Measurements from ENCODE around the gene PCBP3.

PCBP3 gene

GRCh38 chr21:45769896-45770295 lies 126.4 kb downstream of the PCBP3 start:
- Histone ChIP-seq H3K27ac (ENCODE audit: low read length) (no peak overlapping the region), H3K4me3 (ENCODE audit: low read length) (no peak overlapping the region), H3K9ac (ENCODE audit: low read depth, low read length) (no peak overlapping the region), H3K27me3 (ENCODE audit: insufficient read depth, low read length) (no peaks in the 10 kb centered on the region), H3K4me1 (ENCODE audit: insufficient read depth, low read length) (no peaks in the 10 kb centered on the region), H3K9me3 (ENCODE audit: insufficient read depth, low read depth, low read length) (no peaks in the 10 kb centered on the region), H3K36me3 (ENCODE audit: insufficient read depth, low read depth, low read length) (no peaks in the 10 kb centered on the region)

GRCh38 chr21:45772180-45772579 lies 128.7 kb downstream of the PCBP3 start:
- Histone ChIP-seq H3K9me3 (ENCODE audit: insufficient read depth, low read depth, low read length) (no peaks in the 10 kb centered on the region), H3K27ac (ENCODE audit: low read length) (no peak overlapping the region), H3K4me3 (ENCODE audit: low read length) (no peak overlapping the region), H3K27me3 (ENCODE audit: insufficient read depth, low read length) (no peaks in the 10 kb centered on the region), H3K4me1 (ENCODE audit: insufficient read depth, low read length) (no peaks in the 10 kb centered on the region), H3K9ac (ENCODE audit: low read depth, low read length) (no peak overlapping the region), H3K36me3 (ENCODE audit: insufficient read depth, low read depth, low read length) (no peaks in the 10 kb centered on the region)

- H3K4me1 ChIP-seq (ENCODE audit: insufficient read depth, low read length) = no peaks in the 10 kb centered on the region
- no peak overlapping the region for H3K27ac ChIP-seq (ENCODE audit: low read length)
- H3K27me3 ChIP-seq (ENCODE audit: insufficient read depth, low read length) = no peaks in the 10 kb centered on the region
- H3K9ac ChIP-seq (ENCODE audit: low read depth, low read length) = no peak overlapping the region
- H3K36me3 ChIP-seq (ENCODE audit: insufficient read depth, low read depth, low read length) = no peaks in the 10 kb centered on the region
- no peak overlapping the region for H3K4me3 ChIP-seq (ENCODE audit: low read length)
- peaks cover 4% of the 10 kb centered on the region; the same call in 1 of the 2 replicates for H3K9me3 ChIP-seq (ENCODE audit: insufficient read depth, low read depth, low read length)
Measured at GRCh38 chr21:45774291-45774690, 130.8 kb downstream of the PCBP3 start.

- Histone ChIP-seq H3K4me3 (ENCODE audit: low read length) (no peak overlapping the region), H3K9me3 (ENCODE audit: insufficient read depth, low read depth, low read length) (peaks cover 4% of the 10 kb centered on the region; the same call in 1 of the 2 replicates), H3K4me1 (ENCODE audit: insufficient read depth, low read length) (no peaks in the 10 kb centered on the region), H3K27ac (ENCODE audit: low read length) (no peak overlapping the region), H3K9ac (ENCODE audit: low read depth, low read length) (no peak overlapping the region), H3K36me3 (ENCODE audit: insufficient read depth, low read depth, low read length) (no peaks in the 10 kb centered on the region), H3K27me3 (ENCODE audit: insufficient read depth, low read length) (no peaks in the 10 kb centered on the region)
Measured at GRCh38 chr21:45776971-45777370, 133.4 kb downstream of the PCBP3 start.

- Histone ChIP-seq H3K9me3 (ENCODE audit: insufficient read depth, low read depth, low read length) (peaks cover 4% of the 10 kb centered on the region; the same call in 1 of the 2 replicates), H3K4me3 (ENCODE audit: low read length) (no peak overlapping the region), H3K27ac (ENCODE audit: low read length) (no peak overlapping the region), H3K4me1 (ENCODE audit: insufficient read depth, low read length) (no peaks in the 10 kb centered on the region), H3K27me3 (ENCODE audit: insufficient read depth, low read length) (no peaks in the 10 kb centered on the region), H3K36me3 (ENCODE audit: insufficient read depth, low read depth, low read length) (no peaks in the 10 kb centered on the region), H3K9ac (ENCODE audit: low read depth, low read length) (no peak overlapping the region)
Measured at GRCh38 chr21:45778686-45779085, 135.2 kb downstream of the PCBP3 start.

- H3K9ac ChIP-seq (ENCODE audit: low read depth, low read length) = no peak overlapping the region
- no peaks in the 10 kb centered on the region for H3K27me3 ChIP-seq (ENCODE audit: insufficient read depth, low read length)
- H3K27ac ChIP-seq (ENCODE audit: low read length) = no peak overlapping the region
- H3K4me3 ChIP-seq (ENCODE audit: low read length) = no peak overlapping the region
- peaks cover 4% of the 10 kb centered on the region; the same call in 1 of the 2 replicates for H3K9me3 ChIP-seq (ENCODE audit: insufficient read depth, low read depth, low read length)
- H3K4me1 ChIP-seq (ENCODE audit: insufficient read depth, low read length) = no peaks in the 10 kb centered on the region
- no peaks in the 10 kb centered on the region for H3K36me3 ChIP-seq (ENCODE audit: insufficient read depth, low read depth, low read length)
Measured at GRCh38 chr21:45779226-45779625, 135.7 kb downstream of the PCBP3 start.

GRCh38 chr21:45780647-45781046 lies 137.1 kb downstream of the PCBP3 start:
- Histone ChIP-seq H3K4me1 (ENCODE audit: insufficient read depth, low read length) (no peaks in the 10 kb centered on the region), H3K9me3 (ENCODE audit: insufficient read depth, low read depth, low read length) (peaks cover 4% of the 10 kb centered on the region; the same call in 1 of the 2 replicates), H3K4me3 (ENCODE audit: low read length) (no peak overlapping the region), H3K27ac (ENCODE audit: low read length) (no peak overlapping the region), H3K27me3 (ENCODE audit: insufficient read depth, low read length) (no peaks in the 10 kb centered on the region), H3K36me3 (ENCODE audit: insufficient read depth, low read depth, low read length) (no peaks in the 10 kb centered on the region), H3K9ac (ENCODE audit: low read depth, low read length) (no peak overlapping the region)

GRCh38 chr21:45781741-45782140 lies 138.2 kb downstream of the PCBP3 start:
- H3K4me1 ChIP-seq (ENCODE audit: insufficient read depth, low read length) = no peaks in the 10 kb centered on the region

GRCh38 chr21:45786660-45787059 lies 143.1 kb downstream of the PCBP3 start:
- Histone ChIP-seq H3K27me3 (ENCODE audit: insufficient read depth, low read length) (no peaks in the 10 kb centered on the region), H3K27ac (ENCODE audit: low read length) (no peak overlapping the region), H3K9me3 (ENCODE audit: insufficient read depth, low read depth, low read length) (no peaks in the 10 kb centered on the region), H3K9ac (ENCODE audit: low read depth, low read length) (no peak overlapping the region), H3K36me3 (ENCODE audit: insufficient read depth, low read depth, low read length) (no peaks in the 10 kb centered on the region), H3K4me1 (ENCODE audit: insufficient read depth, low read length) (no peaks in the 10 kb centered on the region), H3K4me3 (ENCODE audit: low read length) (no peak overlapping the region)

More at GRCh38 chr21:45781741-45782140, 138.2 kb downstream of the PCBP3 start:
- H3K27me3 ChIP-seq (ENCODE audit: insufficient read depth, low read length) = no peaks in the 10 kb centered on the region
- no peaks in the 10 kb centered on the region for H3K36me3 ChIP-seq (ENCODE audit: insufficient read depth, low read depth, low read length)
- no peak overlapping the region for H3K4me3 ChIP-seq (ENCODE audit: low read length)
- no peak overlapping the region for H3K27ac ChIP-seq (ENCODE audit: low read length)
- no peak overlapping the region for H3K9ac ChIP-seq (ENCODE audit: low read depth, low read length)
- peaks cover 4% of the 10 kb centered on the region; the same call in 1 of the 2 replicates for H3K9me3 ChIP-seq (ENCODE audit: insufficient read depth, low read depth, low read length)

- H3K9ac ChIP-seq (ENCODE audit: low read depth, low read length) = no peak overlapping the region
- H3K36me3 ChIP-seq (ENCODE audit: insufficient read depth, low read depth, low read length) = no peaks in the 10 kb centered on the region
- no peaks in the 10 kb centered on the region for H3K4me1 ChIP-seq (ENCODE audit: insufficient read depth, low read length)
- H3K4me3 ChIP-seq (ENCODE audit: low read length) = no peak overlapping the region
- H3K27ac ChIP-seq (ENCODE audit: low read length) = no peak overlapping the region
- no peaks in the 10 kb centered on the region for H3K9me3 ChIP-seq (ENCODE audit: insufficient read depth, low read depth, low read length)
- H3K27me3 ChIP-seq (ENCODE audit: insufficient read depth, low read length) = no peaks in the 10 kb centered on the region
Measured at GRCh38 chr21:45787371-45787770, 143.8 kb downstream of the PCBP3 start.

- H3K9me3 ChIP-seq (ENCODE audit: insufficient read depth, low read depth, low read length) = no peaks in the 10 kb centered on the region
- H3K9ac ChIP-seq (ENCODE audit: low read depth, low read length) = no peak overlapping the region
- no peaks in the 10 kb centered on the region for H3K36me3 ChIP-seq (ENCODE audit: insufficient read depth, low read depth, low read length)
- H3K4me3 ChIP-seq (ENCODE audit: low read length) = no peak overlapping the region
- no peak overlapping the region for H3K27ac ChIP-seq (ENCODE audit: low read length)
- H3K27me3 ChIP-seq (ENCODE audit: insufficient read depth, low read length) = no peaks in the 10 kb centered on the region
- no peaks in the 10 kb centered on the region for H3K4me1 ChIP-seq (ENCODE audit: insufficient read depth, low read length)
Measured at GRCh38 chr21:45788198-45788597, 144.7 kb downstream of the PCBP3 start.

- H3K27ac ChIP-seq (ENCODE audit: low read length) = no peak overlapping the region
Measured at GRCh38 chr21:45788637-45789506, 145.3 kb downstream of the PCBP3 start.

More at GRCh38 chr21:45788637-45789506, 145.3 kb downstream of the PCBP3 start:
- H3K27me3 ChIP-seq (ENCODE audit: insufficient read depth, low read length) = no peaks in the 10 kb centered on the region
- no peaks in the 10 kb centered on the region for H3K9me3 ChIP-seq (ENCODE audit: insufficient read depth, low read depth, low read length)
- no peaks in the 10 kb centered on the region for H3K36me3 ChIP-seq (ENCODE audit: insufficient read depth, low read depth, low read length)
- H3K4me1 ChIP-seq (ENCODE audit: insufficient read depth, low read length) = no peaks in the 10 kb centered on the region
- H3K4me3 ChIP-seq (ENCODE audit: low read length) = no peak overlapping the region
- H3K9ac ChIP-seq (ENCODE audit: low read depth, low read length) = no peak overlapping the region
